Measurements from ENCODE around the gene NADK2.

Gene NADK2

GRCh38 chr5:36162810-36163486 lies 78.8 kb downstream of the NADK2 start:
- no peak for DNase-seq (ENCODE audit: low read depth)

- no peak for DNase-seq (ENCODE audit: low read depth)
Observed at GRCh38 chr5:36161361-36161760, 80.4 kb downstream of the NADK2 start.

- no peak for DNase-seq (ENCODE audit: low read depth)
Observed at GRCh38 chr5:36160617-36161016, 81.1 kb downstream of the NADK2 start.

GRCh38 chr5:36158144-36158543 lies 83.6 kb downstream of the NADK2 start:
- no peak for DNase-seq (ENCODE audit: low read depth)

- no peak for DNase-seq (ENCODE audit: low read depth)
Observed at GRCh38 chr5:36156619-36157018, 85.1 kb downstream of the NADK2 start.

- no peak for DNase-seq (ENCODE audit: low read depth)
Observed at GRCh38 chr5:36156121-36156601, 85.6 kb downstream of the NADK2 start.

- DNase-seq (ENCODE audit: low read depth): no peak
Observed at GRCh38 chr5:36155291-36155690, 86.4 kb downstream of the NADK2 start.

- DNase-seq (ENCODE audit: low read depth): no peak
Observed at GRCh38 chr5:36153726-36154125, 88.0 kb downstream of the NADK2 start.

- DNase-seq (ENCODE audit: low read depth): no peak
Observed at GRCh38 chr5:36153298-36153677, 88.4 kb downstream of the NADK2 start.

GRCh38 chr5:36152324-36153297 lies 89.1 kb downstream of the NADK2 start:
- no peak for DNase-seq (ENCODE audit: low read depth)

GRCh38 chr5:36151434-36152323 lies 90.0 kb downstream of the NADK2 start, which contains the start of the genes LMBRD2 and SKP2:
Gene LMBRD2 (minus strand): TSS chr5:36151887. CDS start chr5:36143349, 8,538 bp downstream.
Gene SKP2 (plus strand): TSS chr5:36152111. CDS start chr5:36152263, 152 bp downstream.
- DNase-seq (ENCODE audit: low read depth): peak; percentile 96

GRCh38 chr5:36150676-36151433 lies 90.9 kb downstream of the NADK2 start:
- no peak for DNase-seq (ENCODE audit: low read depth)

GRCh38 chr5:36147681-36148080 lies 94.0 kb downstream of the NADK2 start:
- no peak for DNase-seq (ENCODE audit: low read depth)

- DNase-seq (ENCODE audit: low read depth): no peak
Observed at GRCh38 chr5:36146390-36146789, 95.3 kb downstream of the NADK2 start.

- no peak for DNase-seq (ENCODE audit: low read depth)
Observed at GRCh38 chr5:36145311-36145710, 96.4 kb downstream of the NADK2 start.
